NCI-H2227 treated with DMSO at 0.1 percent for 48 hours (cell line): ENCODE data around the gene SPTB.
A peak's percentile ranks its signal among the peaks of the same experiment; 100 is the strongest.

Source experiments
- DNase-seq: peaks from one replicate; lab custom pipeline; 2025; lab: John Stamatoyannopoulos, UW

SPTB gene

GRCh38 chr14:64766430-64767151 lies 113.1 kb downstream of the SPTB start:
- DNase-seq = no peak

- no peak for DNase-seq
Observed at GRCh38 chr14:64765740-64766302, 113.9 kb downstream of the SPTB start.

GRCh38 chr14:64764641-64765520 lies 114.8 kb downstream of the SPTB start:
- DNase-seq = peak; percentile 41

- no peak for DNase-seq
Observed at GRCh38 chr14:64763801-64764621, 115.7 kb downstream of the SPTB start.

GRCh38 chr14:64763085-64763782 lies 116.5 kb downstream of the SPTB start:
- no peak for DNase-seq

GRCh38 chr14:64762044-64763034 lies 117.4 kb downstream of the SPTB start:
- DNase-seq = peak; percentile 89

- no peak for DNase-seq
Observed at GRCh38 chr14:64761441-64762043, 118.2 kb downstream of the SPTB start.

- no peak for DNase-seq
Observed at GRCh38 chr14:64760916-64761315, 118.8 kb downstream of the SPTB start.

GRCh38 chr14:64760146-64760755 lies 119.5 kb downstream of the SPTB start:
- DNase-seq = no peak

- no peak for DNase-seq
Observed at GRCh38 chr14:64759555-64759938, 120.2 kb downstream of the SPTB start.

GRCh38 chr14:64758691-64759554 lies 120.8 kb downstream of the SPTB start:
- no peak for DNase-seq

GRCh38 chr14:64758025-64758521 lies 121.6 kb downstream of the SPTB start:
- DNase-seq = no peak

- DNase-seq = no peak
Observed at GRCh38 chr14:64757601-64758000, 122.1 kb downstream of the SPTB start.

- no peak for DNase-seq
Observed at GRCh38 chr14:64756712-64757111, 123.0 kb downstream of the SPTB start.

- DNase-seq = no peak
Observed at GRCh38 chr14:64755781-64756221, 123.9 kb downstream of the SPTB start.

- no peak for DNase-seq
Observed at GRCh38 chr14:64754685-64755084, 125.0 kb downstream of the SPTB start.

- no peak for DNase-seq
Observed at GRCh38 chr14:64753999-64754398, 125.7 kb downstream of the SPTB start.

- DNase-seq = no peak
Observed at GRCh38 chr14:64753374-64753773, 126.3 kb downstream of the SPTB start.
